ENCODE data around the gene SHC1.
"Not testable (repeated sequence)": the region's sequence is repeated elsewhere in the genome, so short reads cannot be mapped to it uniquely, and the experiment has no call there.

DNA sequence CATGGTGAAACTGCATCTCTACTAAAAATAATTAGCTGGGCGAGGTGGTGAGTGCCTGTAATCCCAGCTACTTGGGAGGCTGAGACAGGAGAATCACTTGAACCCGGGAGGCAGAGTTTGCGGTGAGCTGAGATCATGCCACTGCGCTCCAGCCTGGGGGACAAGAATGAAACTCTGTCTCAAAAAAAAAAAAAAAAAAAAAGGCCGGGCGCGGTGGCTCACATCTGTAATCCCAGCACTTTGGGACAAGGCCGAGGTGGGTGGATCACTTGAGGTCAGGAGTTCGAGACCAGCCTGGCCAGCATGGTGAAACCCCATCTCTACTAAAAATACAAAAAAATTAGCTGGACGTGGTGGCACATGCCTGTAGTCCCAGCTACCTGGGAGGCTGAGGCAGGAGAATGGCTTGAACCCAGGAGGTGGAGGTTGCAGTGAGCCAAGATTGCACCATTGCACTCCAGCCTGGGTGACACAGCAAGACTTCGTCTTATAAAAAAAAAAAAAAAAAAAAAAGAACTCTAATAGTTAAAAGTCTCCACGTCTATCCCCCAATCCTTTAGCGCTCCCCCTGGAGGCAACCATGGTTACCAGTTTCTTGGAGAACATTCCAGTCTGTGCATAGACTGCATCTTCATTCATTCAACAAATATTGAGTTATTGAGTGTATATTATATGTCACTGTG is 24.9 kb upstream of the SHC1 start:
- TF ChIP-seq ZNF274 (IDR thresholded peaks at IDR 0.05; ENCODE audit: low read depth, low read length); YY1 (IDR thresholded peaks at IDR 0.05; ENCODE audit: insufficient read depth, insufficient read length); SUZ12 (IDR thresholded peaks at IDR 0.05; ENCODE audit: extremely low read depth, insufficient read depth, insufficient read length): not testable (repeated sequence)
